Measurements from ENCODE around the gene PTPRT. TPM values are rescaled to one million over a fixed set of nuclear protein-coding genes. Genes with fewer than 3 reads are reported as not detected.

The PTPRT gene
- total RNA-seq, 1 donor from 2014 or later, result 0.03 TPM

- intact Hi-C loops (cut with DNase I), result no loop called here
- DNase-seq (ENCODE audit: low spot score), result no peak
Observed at GRCh38 chr20:42338294-42339201, 851.2 kb downstream of the PTPRT start.

- intact Hi-C loops (cut with DNase I), result no loop called here
Observed at GRCh38 chr20:42336576-42336975, 853.1 kb downstream of the PTPRT start.

DNA sequence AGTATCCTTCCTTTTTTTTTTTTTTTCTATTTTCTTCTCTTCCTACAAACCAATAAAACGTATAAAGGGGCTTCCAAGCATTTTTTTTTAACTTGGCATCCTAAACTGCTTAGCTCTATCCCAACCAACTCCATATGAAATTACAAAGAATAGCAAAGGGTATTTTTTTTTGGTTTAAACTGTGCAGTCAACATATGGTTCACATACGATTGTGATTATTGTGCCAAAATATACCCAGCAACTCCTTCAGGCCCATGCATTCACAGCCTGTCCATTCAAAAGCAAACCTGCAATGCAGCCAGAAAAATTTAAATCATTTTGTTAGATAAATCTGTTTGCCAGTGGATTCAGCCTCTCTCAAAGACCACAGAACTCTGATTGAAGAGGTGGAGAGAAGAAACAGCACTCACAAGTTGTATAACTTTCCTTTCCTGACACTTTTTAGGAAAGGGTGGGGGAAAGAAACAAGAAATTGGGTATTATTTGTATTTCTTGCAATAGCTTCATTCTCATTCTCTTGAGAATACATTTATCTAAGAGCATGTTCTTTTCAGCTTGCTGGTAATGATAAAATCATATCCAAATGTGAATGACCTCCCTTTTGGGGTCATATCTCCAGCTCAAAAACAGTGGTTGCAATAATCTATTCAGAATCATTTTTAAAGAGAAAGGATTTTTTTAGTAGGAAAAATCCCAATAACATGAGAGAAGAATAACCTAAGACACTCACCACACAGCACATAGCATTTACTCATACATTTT is 870.3 kb downstream of the PTPRT start:
- DNase-seq (ENCODE audit: low spot score), result no peak
- intact Hi-C loops (cut with DNase I), result no loop called here

More at GRCh38 chr20:42336576-42336975, 853.1 kb downstream of the PTPRT start:
- no peak for DNase-seq (ENCODE audit: low spot score)

DNA sequence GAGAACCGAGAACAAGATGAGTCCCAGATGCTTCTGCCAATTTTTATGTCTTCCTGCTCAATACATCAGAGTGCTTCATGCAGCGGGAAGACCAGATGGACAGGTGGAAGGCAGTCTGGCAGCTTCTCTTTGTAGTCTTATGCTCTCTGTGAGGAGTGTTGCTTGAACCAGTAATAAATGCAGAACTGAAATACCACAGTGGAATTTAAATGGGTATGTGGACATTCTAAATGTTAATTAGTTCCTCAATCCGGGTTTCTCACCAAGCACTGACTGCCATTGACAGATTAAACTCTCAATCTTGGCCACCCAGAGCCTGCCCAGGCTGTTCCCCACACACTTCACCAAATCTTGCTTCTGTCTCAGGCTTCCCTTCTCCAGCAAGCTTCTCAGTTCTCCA is 876.0 kb downstream of the PTPRT start:
- intact Hi-C loops (cut with DNase I), result no loop called here
- DNase-seq (ENCODE audit: low spot score), result no peak

- no peak for DNase-seq (ENCODE audit: low spot score)
- intact Hi-C loops (cut with DNase I), result no loop called here
Observed at GRCh38 chr20:42309050-42309449, 880.7 kb downstream of the PTPRT start.

DNA sequence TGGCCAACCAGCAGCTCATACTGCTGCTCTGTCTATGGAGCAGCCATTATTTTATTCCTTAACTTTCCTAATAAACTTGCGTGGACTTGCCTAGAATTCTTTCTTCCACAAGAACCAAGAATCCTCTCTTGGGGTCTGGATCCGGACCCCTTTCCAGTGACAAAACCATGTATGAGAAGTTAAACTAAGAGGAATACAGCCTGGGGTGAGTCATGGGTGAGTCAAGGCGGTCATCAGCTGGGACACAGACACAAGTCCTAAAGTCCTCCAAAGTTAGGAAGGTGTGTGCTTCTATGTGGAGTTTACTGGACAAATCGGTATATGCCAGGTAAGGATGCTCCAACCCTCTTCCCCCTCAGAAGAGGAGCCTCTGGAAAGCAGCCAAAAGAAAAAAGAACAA is 881.5 kb downstream of the PTPRT start:
- intact Hi-C loops (cut with DNase I), result no loop called here
- no peak for DNase-seq (ENCODE audit: low spot score)

DNA sequence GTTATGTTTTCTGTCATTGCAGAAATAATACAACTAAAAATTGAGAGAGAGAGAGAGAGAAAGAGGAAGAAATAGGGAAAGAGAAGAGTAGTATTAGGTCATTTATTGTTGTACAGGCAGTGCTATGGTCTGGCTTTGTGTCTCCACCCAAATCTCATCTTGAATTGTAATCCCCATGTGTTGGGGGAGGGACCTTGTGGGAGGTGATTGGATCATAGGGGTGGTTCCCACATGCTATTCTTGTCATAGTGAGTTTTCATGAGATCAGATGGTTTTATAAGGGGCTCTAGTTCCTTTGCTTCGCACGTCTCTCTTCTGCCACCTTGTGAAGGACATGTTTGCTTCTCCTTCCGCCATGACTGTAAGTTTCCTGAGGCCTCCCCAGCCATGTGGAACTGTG is 894.1 kb downstream of the PTPRT start:
- intact Hi-C loops (cut with DNase I), result no loop called here
- no peak for DNase-seq (ENCODE audit: low spot score)

DNA sequence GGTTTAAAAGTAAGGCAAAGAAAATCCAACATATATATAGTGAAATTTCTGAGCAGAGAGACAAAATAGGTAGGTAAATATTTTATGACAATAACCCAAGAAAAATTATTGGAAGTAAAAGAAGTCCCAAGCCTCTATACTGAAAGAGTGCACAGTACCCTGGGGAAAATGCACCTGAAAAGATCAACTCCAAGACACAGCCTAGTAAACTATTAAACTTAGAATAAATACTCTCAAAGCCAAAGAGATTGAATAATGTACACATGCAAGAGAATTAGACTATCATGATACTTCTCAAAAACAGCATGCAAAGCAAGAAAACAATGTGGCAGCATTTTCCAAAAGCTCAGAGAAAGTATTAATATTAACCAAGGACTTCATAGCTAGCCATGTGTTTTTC is 894.7 kb downstream of the PTPRT start:
- DNase-seq (ENCODE audit: low spot score), result no peak
- intact Hi-C loops (cut with DNase I), result no loop called here

GRCh38 chr20:42281801-42282200 is 907.9 kb downstream of the PTPRT start:
- DNase-seq (ENCODE audit: low spot score), result no peak
- intact Hi-C loops (cut with DNase I), result no loop called here

GRCh38 chr20:42276718-42277602 is 912.7 kb downstream of the PTPRT start:
- no peak for DNase-seq (ENCODE audit: low spot score)

DNA sequence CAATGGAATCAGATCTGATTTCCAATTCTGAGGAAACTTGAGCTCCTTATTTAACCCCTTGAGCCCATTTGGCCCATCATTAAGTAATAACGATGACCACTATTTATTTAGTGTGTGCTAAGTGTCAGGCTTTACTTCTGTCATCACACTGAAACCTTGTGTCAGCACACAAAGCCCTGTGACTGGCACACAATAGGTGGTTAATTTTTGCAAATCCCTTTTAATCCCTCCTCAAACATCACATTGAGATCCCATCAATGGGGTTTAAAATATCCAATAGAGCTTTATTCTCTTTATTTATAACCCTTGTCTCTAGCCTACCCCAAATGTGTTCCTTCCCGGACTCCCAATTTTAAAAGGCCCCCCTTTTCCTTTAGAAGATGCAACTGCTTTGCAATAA is 914.7 kb downstream of the PTPRT start:
- DNase-seq (ENCODE audit: low spot score), result no peak
- intact Hi-C loops (cut with DNase I), result no loop called here

More at GRCh38 chr20:42276718-42277602, 912.7 kb downstream of the PTPRT start:
- intact Hi-C loops (cut with DNase I), result no loop called here

- DNase-seq (ENCODE audit: low spot score), result no peak
- intact Hi-C loops (cut with DNase I), result no loop called here
Observed at GRCh38 chr20:42272516-42272915, 917.2 kb downstream of the PTPRT start.

DNA sequence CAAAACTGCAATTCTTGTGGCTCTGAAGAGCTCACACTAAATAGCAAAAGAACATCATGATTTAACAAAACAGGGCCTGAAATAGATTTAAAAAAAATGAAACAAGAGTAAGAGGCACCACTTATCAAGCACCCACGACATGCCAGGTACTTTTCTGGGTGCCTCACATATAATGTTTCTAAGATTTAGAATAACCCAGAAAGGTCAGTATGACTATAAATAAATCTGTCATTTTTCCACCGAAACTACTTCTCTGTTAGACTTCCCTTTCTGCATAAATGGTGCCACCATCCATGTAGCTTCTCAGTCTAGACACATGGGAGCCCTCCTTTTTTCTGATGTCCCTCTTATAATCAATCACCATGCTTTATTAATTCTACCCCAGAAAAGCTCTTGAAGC is 919.2 kb downstream of the PTPRT start:
- intact Hi-C loops (cut with DNase I), result no loop called here
- DNase-seq (ENCODE audit: low spot score), result no peak

DNA sequence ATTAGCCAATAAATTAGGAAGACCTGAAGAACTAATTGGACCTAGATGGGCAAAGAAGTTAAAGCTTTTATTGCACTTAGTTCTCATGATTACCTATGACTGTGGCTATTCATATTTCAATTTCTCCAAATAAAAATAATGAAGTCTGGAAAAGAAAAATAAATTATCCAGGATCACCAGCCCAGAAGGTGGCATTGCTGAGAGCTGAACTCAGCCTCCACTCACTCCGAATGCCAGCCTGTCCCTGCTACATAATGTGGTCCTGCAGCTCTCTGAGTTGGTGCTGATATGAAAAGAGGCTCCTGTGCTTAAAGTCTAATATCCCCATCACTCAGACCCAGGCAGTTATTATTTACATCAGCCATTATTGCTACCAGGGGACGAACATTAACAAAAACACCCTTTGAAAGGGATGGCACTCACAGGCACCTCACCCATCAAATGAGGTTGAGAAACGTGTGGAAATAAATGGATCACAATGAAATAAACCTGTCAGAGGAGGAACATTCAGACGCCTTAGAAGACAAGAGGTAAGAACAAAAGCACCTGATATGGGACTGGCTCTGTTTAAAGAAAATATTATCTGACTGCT is 921.8 kb downstream of the PTPRT start:
- intact Hi-C loops (cut with DNase I), result no loop called here

GRCh38 chr20:42261766-42262270 is 927.9 kb downstream of the PTPRT start:
- intact Hi-C loops (cut with DNase I), result no loop called here
- no peak for DNase-seq (ENCODE audit: low spot score)

More for the DNA sequence above, 921.8 kb downstream of the PTPRT start:
- DNase-seq (ENCODE audit: low spot score), result no peak

- intact Hi-C loops (cut with DNase I), result no loop called here
- no peak for DNase-seq (ENCODE audit: low spot score)
Observed at GRCh38 chr20:42260184-42260583, 929.5 kb downstream of the PTPRT start.

DNA sequence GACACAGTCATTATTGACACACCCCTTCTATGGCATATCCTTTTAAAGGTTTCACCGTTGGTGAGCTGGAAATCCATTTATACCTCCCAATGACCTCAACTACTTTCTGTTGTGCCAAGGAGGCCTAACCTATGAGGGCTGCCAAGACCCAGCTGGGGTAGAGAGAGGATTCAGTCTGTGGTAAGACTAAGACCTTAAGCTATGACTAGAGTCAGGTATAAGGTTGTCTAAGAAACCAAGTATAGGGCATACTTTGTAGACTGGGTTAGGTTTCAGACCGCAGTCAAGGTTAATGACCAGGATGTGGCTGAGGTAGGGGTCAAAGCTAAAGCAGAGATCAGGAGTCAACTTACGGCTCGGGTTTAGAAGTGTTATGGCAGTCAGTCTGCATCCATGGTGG is 930.3 kb downstream of the PTPRT start:
- intact Hi-C loops (cut with DNase I), result no loop called here

GRCh38 chr20:42258564-42259302 is 931.0 kb downstream of the PTPRT start:
- intact Hi-C loops (cut with DNase I), result no loop called here
- DNase-seq (ENCODE audit: low spot score), result no peak

More for the DNA sequence above, 930.3 kb downstream of the PTPRT start:
- DNase-seq (ENCODE audit: low spot score), result no peak
